ENCODE results near the gene GRAMD2B. TPM values are rescaled to one million over a fixed set of nuclear protein-coding genes. Genes with fewer than 3 reads are reported as not detected.
"Not testable (repeated sequence)": the region's sequence is repeated elsewhere in the genome, so short reads cannot be mapped to it uniquely, and the experiment has no call there.

GRAMD2B gene
- total and polyA plus RNA-seq, 2 of the 8 experiments (the other 6 are each of a cell fraction or from before 2014, with no cell fraction given), result 6.4 to 9.4 TPM

DNA sequence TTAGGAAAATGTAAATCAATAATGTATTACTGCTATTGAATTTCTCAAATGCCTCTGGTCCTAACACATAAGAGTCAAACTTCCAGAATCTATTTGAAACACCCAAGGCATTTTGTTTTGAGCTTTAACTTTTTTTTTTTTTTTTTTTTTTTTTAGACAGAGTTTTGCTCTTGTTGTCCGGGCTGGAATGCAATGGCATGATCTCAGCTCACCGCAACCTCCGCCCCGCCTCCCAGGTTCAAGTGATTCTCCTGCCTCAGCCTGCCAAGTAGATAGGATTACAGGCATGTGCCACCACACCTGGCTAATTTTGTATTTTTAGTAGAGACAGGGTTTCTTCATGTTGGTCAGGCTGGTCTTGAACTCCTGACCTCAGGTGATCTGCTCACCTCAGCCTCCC is 96.0 kb downstream of the GRAMD2B start:
- H3K18ac ChIP-seq (ENCODE audit: extremely low read depth, low read length); H3K23me2 ChIP-seq (ENCODE audit: low read depth, low read length); H2BK12ac ChIP-seq (ENCODE audit: low read depth, low read length); H3K9me3 ChIP-seq (ENCODE audit: insufficient read depth in 2 of 2, low read depth in 1 of 2, low read length in 1 of 2); H4K8ac ChIP-seq (ENCODE audit: extremely low read depth, insufficient read depth, low read length); H3K23ac ChIP-seq (ENCODE audit: insufficient read length); POLR2A ChIA-PET (ENCODE audit: partially characterized antibody); H2AK5ac ChIP-seq (ENCODE audit: low read depth, low read length); H2BK5ac ChIP-seq (ENCODE audit: low read depth, low read length); H3K27me3 ChIP-seq (replicated peaks in 1 of 4; ENCODE audit: control insufficient read depth in 3 of 4, extremely low read depth in 1 of 4, insufficient read depth in 3 of 4, low read length in 3 of 4); H3K36me3 ChIP-seq (ENCODE audit: control insufficient read depth in 2 of 4, insufficient read depth in 4 of 4, low read length in 3 of 4); H3K4ac ChIP-seq (replicated peaks; ENCODE audit: insufficient read length, low read depth, low read length); H3K27ac ChIP-seq (ENCODE audit: low read depth, low read length); H3K9ac ChIP-seq (replicated peaks in 1 of 4; ENCODE audit: extremely low read depth in 1 of 4, low read depth in 3 of 4, low read length in 3 of 4); H3K14ac ChIP-seq (ENCODE audit: insufficient read length); H3K56ac ChIP-seq (replicated peaks; ENCODE audit: insufficient read length, low read depth, low read length); H3K4me2 ChIP-seq (ENCODE audit: insufficient read depth in 1 of 2, low read depth in 2 of 2, low read length in 2 of 2); H4K20me1 ChIP-seq (replicated peaks in 1 of 2; ENCODE audit: control insufficient read depth in 1 of 2, insufficient read depth in 2 of 2, low read length in 2 of 2); H4K91ac ChIP-seq (replicated peaks; ENCODE audit: insufficient read length, low read length); H2BK120ac ChIP-seq (replicated peaks; ENCODE audit: low read depth, low read length); H2BK20ac ChIP-seq (ENCODE audit: low read length); H3K4me3 ChIP-seq (ENCODE audit: extremely low read depth in 1 of 4, insufficient read depth in 2 of 4, low read depth in 3 of 4, low read length in 4 of 4); H3K79me2 ChIP-seq (ENCODE audit: control insufficient read depth in 1 of 2, insufficient read depth in 2 of 2, low read length in 2 of 2); H3K4me1 ChIP-seq (replicated peaks in 1 of 4; ENCODE audit: control insufficient read depth in 3 of 4, insufficient read depth in 4 of 4, low read length in 3 of 4); H2BK15ac ChIP-seq (ENCODE audit: low read length); H3K79me1 ChIP-seq (ENCODE audit: low read depth, low read length); H2AFZ ChIP-seq (ENCODE audit: low read length); FAIRE-seq; DNase-seq (ENCODE audit: low read depth in 1 of 2, low spot score in 2 of 2); H4K5ac ChIP-seq (ENCODE audit: insufficient read length, low read depth, low read length): not testable (repeated sequence)
- WGBS, 2 experiments (ENCODE audit: extremely low coverage in 1 of 2, insufficient coverage in 1 of 2, insufficient read length in 1 of 2, insufficient replicate concordance in 2 of 2, low coverage in 1 of 2, low lambda C conversion rate in 2 of 2, missing lambda C conversion rate in 1 of 2), result 96% methylated on average over 4 of the region's 4 CpGs; no CpG with 5 or more reads in 1 of the 2 experiments
- CTCF ChIA-PET (ENCODE audit: partially characterized antibody), result interaction anchor here (0.7 to 11.4 kb wide), 3 partner anchors 19 to 164 kb away, joined by 3 to 87 read pairs (median 3); no protein-coding TSS in a partner anchor

Data from H1 (cell line).